Endometrium (tissue), 2 donors: ENCODE results near the gene CARMIL1.
"Not testable (repeated sequence)": the region's sequence is repeated elsewhere in the genome, so short reads cannot be mapped to it uniquely, and the experiment has no call there.

Experiments used
- FAIRE-seq: peaks from 2 replicates; lab custom pipeline; 2012; peaks lifted over from hg19 to GRCh38; lab: Jason Lieb, UNC
- donor health status: control.
- donor health status: control.

CARMIL1 gene

DNA sequence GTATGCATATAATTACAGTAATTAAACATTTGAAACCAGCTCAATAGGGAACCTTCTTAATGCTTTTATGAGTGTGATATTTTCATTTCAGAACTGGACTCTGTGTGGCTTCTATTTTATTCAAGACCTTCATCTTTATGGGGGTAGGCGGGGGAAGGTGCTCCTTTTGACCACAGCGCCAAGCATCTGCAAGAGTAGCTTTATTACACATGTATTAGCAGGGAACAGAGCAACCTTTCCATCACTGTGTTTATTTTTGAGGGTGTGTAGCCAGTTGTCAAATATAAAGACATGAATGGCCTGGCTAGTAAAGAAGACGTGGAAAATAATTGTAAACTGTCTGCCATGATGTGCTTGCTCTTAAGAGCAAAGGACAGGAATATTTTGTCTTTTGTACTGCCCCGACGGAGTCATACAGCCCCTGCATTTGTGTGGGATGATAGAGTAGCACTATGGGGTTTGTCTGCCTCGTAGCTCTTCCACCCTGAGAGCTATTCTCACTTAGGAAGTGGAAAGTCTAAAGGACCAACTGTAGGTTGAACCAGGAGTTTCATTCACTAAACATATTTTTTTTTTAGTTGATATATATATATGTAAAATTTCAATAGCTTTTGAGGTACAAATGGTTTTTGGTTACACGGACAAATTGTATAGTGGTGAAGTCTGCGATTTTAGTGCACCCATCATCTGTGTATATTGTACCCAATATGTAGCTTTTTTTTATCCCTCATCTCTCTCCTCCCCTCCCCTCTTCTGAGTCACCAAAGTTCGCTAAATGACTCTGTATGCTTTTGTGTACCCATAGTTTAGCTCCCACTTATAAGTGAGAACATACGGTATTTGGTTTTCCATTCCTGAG, 91.2 kb downstream of the CARMIL1 start:
- FAIRE-seq: no peak

- no peak for FAIRE-seq
Observed at GRCh38 chr6:25371037-25371347, 91.8 kb downstream of the CARMIL1 start.

DNA sequence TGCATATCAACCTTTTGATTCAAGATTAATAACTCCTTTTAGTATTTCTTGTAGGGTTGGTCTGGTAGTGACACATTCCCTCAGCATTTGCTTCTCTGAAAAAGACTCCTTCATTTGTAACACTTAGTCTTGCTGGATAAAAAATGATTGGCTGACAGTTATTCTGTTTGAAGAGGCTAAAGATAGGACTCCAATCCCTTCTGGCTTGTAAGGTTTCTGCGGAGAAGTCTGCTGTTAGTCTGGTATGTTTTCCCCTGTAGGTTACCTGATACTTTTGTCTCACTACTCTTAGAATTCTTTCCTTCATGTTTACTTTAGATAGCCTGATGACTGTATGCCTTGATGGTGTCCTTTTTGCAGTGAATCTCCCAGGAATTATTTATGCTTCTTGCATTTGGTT, 96.0 kb downstream of the CARMIL1 start:
- no peak for FAIRE-seq

DNA sequence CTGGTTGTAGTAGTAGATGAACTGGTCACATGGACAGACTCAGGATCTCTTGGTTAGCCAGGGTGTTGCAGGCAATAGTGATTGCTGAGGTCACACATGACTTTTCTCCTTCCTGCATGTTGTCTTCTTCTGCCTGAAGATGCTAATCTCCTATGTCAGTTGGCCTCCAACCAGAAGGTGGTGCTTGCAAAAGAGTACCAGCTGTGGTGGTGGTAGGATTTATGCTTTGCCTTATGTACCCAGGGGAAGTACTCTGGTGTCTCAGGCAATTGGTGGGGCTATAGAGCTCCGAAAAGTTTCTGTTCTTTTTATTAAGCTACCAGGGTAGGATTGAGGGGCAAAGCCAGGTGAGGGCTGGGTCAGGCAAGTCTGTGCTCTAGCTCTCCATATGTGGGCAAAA, 98.5 kb downstream of the CARMIL1 start:
- FAIRE-seq: no peak

DNA sequence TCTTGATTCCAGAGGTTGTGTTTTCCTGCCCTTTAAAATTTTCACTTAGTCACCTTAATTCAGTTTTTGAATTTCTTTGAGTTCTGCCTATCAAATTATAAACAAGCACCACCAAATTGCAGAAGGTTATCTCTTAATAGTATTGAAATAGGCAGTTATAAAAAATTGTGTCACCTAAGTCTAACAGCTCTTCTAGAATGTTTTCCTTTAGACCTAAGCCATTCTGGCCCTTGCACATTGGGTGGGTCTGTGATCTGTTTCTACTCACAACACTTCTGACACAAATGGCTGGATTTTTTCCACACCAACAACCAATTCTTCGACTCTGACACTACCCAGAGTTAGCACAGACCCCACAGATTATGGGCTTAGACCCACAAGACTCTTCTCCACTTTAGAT, 101.9 kb downstream of the CARMIL1 start:
- no peak for FAIRE-seq

- not testable (repeated sequence) for FAIRE-seq
Observed at GRCh38 chr6:25382476-25382875, 103.3 kb downstream of the CARMIL1 start.

DNA sequence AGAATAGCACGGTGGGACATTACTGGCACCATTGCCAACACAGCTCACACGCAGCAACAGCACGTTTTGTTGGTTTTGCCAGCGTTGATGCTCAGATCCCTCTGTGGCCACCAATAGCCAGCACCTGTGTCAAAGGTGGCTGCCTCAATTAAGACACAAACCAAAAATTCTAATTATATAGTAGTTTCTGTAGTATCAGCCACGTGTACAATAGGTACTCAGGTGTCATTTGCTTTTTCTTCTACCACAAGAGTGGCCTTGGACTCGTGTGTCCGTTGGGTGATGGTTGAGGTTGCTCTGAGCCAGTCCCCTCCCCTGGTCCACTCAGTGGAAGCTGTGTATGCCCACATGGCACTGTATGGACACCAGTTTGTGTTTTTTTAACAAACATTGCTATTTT, 105.1 kb downstream of the CARMIL1 start:
- FAIRE-seq: no peak

DNA sequence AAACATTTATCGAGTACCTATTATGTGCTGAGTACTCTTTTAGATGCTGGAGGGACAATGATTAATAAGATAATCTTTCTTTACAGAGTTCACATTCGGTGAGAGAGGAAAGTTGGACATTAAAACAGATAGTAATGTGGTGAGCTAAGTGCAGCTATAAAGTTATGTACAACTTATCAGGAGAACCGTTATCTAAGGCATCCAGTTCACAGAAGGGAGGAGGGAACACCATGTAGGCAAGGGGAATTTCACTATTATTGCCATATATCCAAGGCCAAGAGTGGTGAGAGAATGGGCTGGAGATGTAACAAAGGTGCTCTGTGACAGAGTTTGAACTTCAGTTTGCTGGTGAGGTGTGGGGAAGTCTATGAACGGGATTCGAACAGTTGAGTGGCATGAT, 105.8 kb downstream of the CARMIL1 start:
- FAIRE-seq: no peak

GRCh38 chr6:25387483-25387882, 108.3 kb downstream of the CARMIL1 start:
- FAIRE-seq: no peak

- no peak for FAIRE-seq
Observed at GRCh38 chr6:25387911-25388310, 108.7 kb downstream of the CARMIL1 start.

GRCh38 chr6:25388776-25389175, 109.6 kb downstream of the CARMIL1 start:
- FAIRE-seq: no peak

- no peak for FAIRE-seq
Observed at GRCh38 chr6:25389471-25389870, 110.3 kb downstream of the CARMIL1 start.

GRCh38 chr6:25392372-25392771, 113.2 kb downstream of the CARMIL1 start:
- no peak for FAIRE-seq

DNA sequence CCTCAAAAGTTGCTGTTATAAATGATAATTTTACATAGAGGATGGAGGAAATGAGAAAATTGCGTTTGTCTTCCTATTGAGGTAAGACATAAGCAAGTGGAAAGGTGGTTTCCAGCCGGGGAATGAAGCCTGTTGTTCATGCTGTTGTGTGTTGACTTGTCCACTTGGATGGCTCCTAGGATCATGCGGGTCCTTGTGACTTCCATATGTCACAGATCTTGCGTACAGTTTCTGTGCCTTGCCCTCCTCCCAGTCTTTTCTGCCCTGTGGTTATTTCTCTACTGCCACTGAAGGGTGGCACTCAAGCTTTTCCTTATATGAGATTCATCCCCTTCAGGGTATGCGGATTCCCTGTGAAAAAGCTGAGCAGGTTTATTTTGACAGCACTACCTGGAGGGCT, 116.6 kb downstream of the CARMIL1 start:
- FAIRE-seq: no peak

DNA sequence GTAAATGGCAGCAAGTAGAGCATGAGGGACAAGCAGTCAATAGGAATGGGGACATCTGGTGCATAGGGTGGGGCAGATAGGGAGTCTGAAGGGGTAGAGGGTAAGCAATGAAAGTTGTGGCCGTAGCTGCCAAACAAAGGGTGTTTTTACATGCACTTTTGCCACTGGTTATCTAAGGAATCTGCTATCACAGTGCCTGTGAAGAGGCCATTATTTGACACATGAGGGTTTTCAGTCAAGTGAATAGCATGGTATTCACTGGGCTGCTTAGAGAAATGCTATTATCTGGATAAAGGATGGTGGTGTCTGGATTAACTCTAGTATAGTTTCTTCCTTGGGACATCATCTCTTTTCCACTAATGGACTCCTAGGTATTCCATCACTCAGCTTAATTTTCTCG, 118.2 kb downstream of the CARMIL1 start:
- FAIRE-seq: no peak

DNA sequence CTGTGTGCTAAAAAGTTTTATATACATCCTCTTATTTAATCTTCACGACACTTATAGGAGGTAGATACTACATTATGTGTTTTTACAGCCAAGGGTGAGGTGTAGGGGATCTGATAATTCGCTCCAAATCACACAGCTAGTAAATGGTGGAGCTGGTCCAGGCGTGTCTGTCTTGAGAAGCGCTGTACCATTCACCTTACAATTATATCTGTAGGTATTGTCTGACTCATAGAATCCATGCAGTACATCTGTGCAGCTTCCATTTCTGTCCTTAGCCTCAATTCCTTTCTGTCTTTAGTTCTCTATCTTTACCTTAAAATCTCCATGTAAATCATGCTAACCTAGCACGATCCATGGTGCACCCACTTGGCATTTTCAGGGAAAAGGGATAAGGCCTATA, 120.7 kb downstream of the CARMIL1 start:
- FAIRE-seq: no peak

DNA sequence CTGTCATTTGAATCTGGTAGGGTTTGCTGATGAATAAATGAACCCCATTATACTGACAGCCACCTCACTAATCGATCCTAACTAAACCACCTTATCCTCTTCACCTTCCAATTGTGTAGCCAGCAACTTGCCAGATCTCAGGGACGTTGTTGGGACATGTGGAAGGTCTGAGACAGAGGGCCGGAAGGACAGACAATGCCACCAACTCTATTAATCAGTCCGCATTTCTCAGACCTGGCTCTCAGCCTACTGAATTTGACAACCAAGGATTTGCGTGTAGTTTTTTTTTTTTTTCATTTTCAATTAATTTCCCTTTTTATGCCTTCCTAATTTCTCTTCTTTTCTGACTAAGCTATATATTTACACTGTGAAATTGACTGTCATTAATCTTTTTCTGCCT, 122.5 kb downstream of the CARMIL1 start:
- no peak for FAIRE-seq

DNA sequence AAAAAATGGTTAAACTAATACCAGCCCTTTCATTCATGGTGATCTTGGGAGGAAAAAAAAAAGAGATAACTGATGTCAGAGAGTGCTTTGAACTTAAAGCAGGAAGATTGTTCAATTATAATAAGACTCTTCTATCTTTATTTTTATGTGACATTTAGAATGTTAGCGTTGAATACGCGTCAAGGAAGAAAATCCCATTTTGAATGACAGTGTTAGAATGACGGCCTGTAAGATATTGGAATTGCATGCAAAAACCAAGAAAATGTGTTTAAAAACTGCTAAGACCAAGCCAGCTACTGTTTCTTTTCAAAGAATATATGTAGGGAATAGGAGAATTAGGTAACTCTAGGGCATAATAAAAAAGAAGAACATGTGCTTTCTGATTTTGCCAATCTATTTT, 123.0 kb downstream of the CARMIL1 start:
- FAIRE-seq: no peak

DNA sequence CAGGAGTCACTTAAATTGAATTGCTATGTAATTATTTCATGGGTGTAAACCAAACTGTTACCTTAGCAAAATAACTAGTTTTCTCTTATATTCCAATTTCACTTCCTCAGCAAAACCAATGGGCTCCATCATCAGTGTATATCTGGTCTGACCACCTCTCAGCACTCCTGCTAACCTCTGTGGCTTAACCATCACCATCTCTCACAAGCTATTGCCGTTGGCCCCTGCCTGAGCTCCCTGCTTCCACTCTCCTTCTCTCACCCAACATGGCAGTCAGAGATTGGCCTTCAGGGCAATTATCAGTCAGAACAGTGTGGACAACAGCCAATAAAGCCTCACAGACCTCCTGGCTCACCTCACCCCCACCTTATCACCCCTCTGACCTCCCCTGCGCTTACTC, 124.0 kb downstream of the CARMIL1 start:
- no peak for FAIRE-seq

DNA sequence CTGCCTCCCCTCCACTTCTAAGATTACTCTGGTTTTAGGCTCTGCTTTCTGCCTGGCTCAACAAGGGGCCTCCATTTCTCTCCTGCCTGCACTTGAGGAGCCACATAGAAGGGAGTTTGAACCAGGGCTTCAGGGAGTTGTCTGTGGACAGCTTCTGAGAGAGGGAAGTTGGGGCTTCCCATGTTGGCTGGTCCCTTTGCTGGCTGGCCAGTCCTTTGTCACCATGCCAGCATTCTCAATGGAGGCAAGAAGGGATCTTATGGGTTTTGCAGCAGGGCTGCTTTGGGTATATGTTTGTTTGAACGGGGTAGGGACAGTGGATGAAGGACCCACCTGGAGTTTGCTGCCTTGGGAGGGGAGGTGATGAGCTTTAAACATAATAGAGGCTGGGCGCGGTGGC, 124.9 kb downstream of the CARMIL1 start:
- FAIRE-seq: no peak

- no peak for FAIRE-seq
Observed at GRCh38 chr6:25404693-25405169, 125.6 kb downstream of the CARMIL1 start.

- FAIRE-seq: no peak
Observed at GRCh38 chr6:25405442-25405841, 126.3 kb downstream of the CARMIL1 start.

GRCh38 chr6:25407431-25407830, 128.3 kb downstream of the CARMIL1 start:
- FAIRE-seq: no peak

- FAIRE-seq: no peak
Observed at GRCh38 chr6:25410102-25410501, 130.9 kb downstream of the CARMIL1 start.
